Smooth muscle cell (in vitro differentiated cells): ENCODE results near the gene PSMD1. TPM values are rescaled to one million over a fixed set of nuclear protein-coding genes. Genes with fewer than 3 reads are reported as not detected.
A peak's percentile ranks its signal among the peaks of the same experiment; 100 is the strongest.

Source experiments
- DNase-seq: peaks from one replicate; lab custom pipeline; 2025; ENCODE audit not compliant: unreplicated experiment; lab: John Stamatoyannopoulos, UW
- H2AFZ ChIP-seq: fragments of 200-600 bp; sonication (generic); 2 replicates; pipeline ENCODE4 v1.6.0; 2016; ENCODE audit warnings: antibody characterized with exemption, low read depth, mild to moderate bottlenecking
- H3F3A ChIP-seq: fragments of 200-600 bp; sonication (generic); 2 replicates; pipeline ENCODE4 v1.6.0; 2017; ENCODE audit warnings: antibody characterized with exemption, low read depth
- H3K27ac ChIP-seq: fragments of 200-600 bp; sonication (generic); 2 replicates; pipeline ENCODE4 v1.5.1; 2016; ENCODE audit warnings: low read depth, mild to moderate bottlenecking
- H3K27me3 ChIP-seq: fragments of 200-600 bp; sonication (generic); 2 replicates; pipeline ENCODE4 v1.6.1; 2016; ENCODE audit warnings: low read depth, mild to moderate bottlenecking
- H3K36me3 ChIP-seq: fragments of 200-600 bp; sonication (generic); 2 replicates; pipeline ENCODE4 v1.5.1; 2016; ENCODE audit warnings: low read depth
- H3K4me1 ChIP-seq: fragments of 200-600 bp; sonication (generic); 2 replicates; pipeline ENCODE4 v1.5.1; 2016; ENCODE audit warnings: low read depth
- H3K4me2 ChIP-seq: fragments of 200-600 bp; sonication (generic); 2 replicates; pipeline ENCODE4 v1.6.0; 2016; ENCODE audit warnings: mild to moderate bottlenecking
- H3K4me3 ChIP-seq: fragments of 200-600 bp; sonication (generic); 2 replicates; pipeline ENCODE4 v1.5.1; 2016; ENCODE audit warnings: mild to moderate bottlenecking
- H3K79me2 ChIP-seq: fragments of 200-600 bp; sonication (generic); 2 replicates; pipeline ENCODE4 v1.6.0; 2016; ENCODE audit warnings: low read depth, mild to moderate bottlenecking
- H3K9ac ChIP-seq: fragments of 200-600 bp; sonication (generic); 2 replicates; pipeline ENCODE4 v1.6.0; 2016; ENCODE audit warnings: low read depth
- H3K9me3 ChIP-seq: fragments of 200-600 bp; sonication (generic); replicated peaks from 2 replicates; pipeline ENCODE4 v1.5.1; 2016; ENCODE audit warnings: low read depth
- H4K20me1 ChIP-seq: fragments of 200-600 bp; sonication (generic); 2 replicates; pipeline ENCODE4 v1.6.0; 2016; ENCODE audit warnings: low read depth
- WGBS: methylation state at CpG from one replicate; pipeline ENCODE4 v1.1.7; 2016; ENCODE audit warnings: low lambda C conversion rate; 5-methylcytosine and 5-hydroxymethylcytosine counted together
- polyA plus RNA-seq: library from polyadenylated mRNA; unstranded; fragments of >200 nt; fragmentation: Nextera tagmentation; extraction: Ambion mirVana; gene quantifications from 2 replicates; pipeline ENCODE4 v1.2.1, GENCODE V29; 2016
- total RNA-seq: library from RNA; depleted of rRNA; stranded (reverse); fragments of >200 nt; gene quantifications from 2 replicates; pipeline ENCODE4 v1.2.3, GENCODE V29; 2014
- TF ChIP-seq, protein P1 (sequence below): fragments of 200-600 bp; sonication (generic); IDR thresholded peaks from 2 replicates; pipeline ENCODE4 v1.5.1; 2017; ENCODE audit warnings: borderline replicate concordance, mild to moderate bottlenecking, antibody characterized with exemption; ENCODE audit not compliant: insufficient read depth, poor library complexity, severe bottlenecking

PSMD1 gene
- total and polyA plus RNA-seq, 2 experiments from 2014 or later, result 95.7 to 99.7 TPM

- H3K9ac ChIP-seq, result no peak overlapping the region
- H3K27ac ChIP-seq, result no peak overlapping the region
- 67% methylated on average over 12 of the region's 12 CpGs for WGBS
- no peaks in the 10 kb centered on the region for H3K9me3 ChIP-seq
- no peaks in the 10 kb centered on the region for H3F3A ChIP-seq
- peaks cover 80% of the 10 kb centered on the region for H3K27me3 ChIP-seq
- no peak overlapping the region for H3K4me2 ChIP-seq
- no peak overlapping the region for H2AFZ ChIP-seq
- H3K79me2 ChIP-seq, result no peaks in the 10 kb centered on the region
- no peaks in the 10 kb centered on the region for H4K20me1 ChIP-seq
- H3K4me1 ChIP-seq, result no peaks in the 10 kb centered on the region
- no peaks in the 10 kb centered on the region for H3K36me3 ChIP-seq
- TF ChIP-seq, protein P1, sequence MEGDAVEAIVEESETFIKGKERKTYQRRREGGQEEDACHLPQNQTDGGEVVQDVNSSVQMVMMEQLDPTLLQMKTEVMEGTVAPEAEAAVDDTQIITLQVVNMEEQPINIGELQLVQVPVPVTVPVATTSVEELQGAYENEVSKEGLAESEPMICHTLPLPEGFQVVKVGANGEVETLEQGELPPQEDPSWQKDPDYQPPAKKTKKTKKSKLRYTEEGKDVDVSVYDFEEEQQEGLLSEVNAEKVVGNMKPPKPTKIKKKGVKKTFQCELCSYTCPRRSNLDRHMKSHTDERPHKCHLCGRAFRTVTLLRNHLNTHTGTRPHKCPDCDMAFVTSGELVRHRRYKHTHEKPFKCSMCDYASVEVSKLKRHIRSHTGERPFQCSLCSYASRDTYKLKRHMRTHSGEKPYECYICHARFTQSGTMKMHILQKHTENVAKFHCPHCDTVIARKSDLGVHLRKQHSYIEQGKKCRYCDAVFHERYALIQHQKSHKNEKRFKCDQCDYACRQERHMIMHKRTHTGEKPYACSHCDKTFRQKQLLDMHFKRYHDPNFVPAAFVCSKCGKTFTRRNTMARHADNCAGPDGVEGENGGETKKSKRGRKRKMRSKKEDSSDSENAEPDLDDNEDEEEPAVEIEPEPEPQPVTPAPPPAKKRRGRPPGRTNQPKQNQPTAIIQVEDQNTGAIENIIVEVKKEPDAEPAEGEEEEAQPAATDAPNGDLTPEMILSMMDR, result no peak
- no peak for DNase-seq
- no peak overlapping the region for H3K4me3 ChIP-seq
Observed at GRCh38 chr2:231036578-231037106, 20.0 kb upstream of the PSMD1 start.

- H2AFZ ChIP-seq, result no peak within 1 kb of the TSS
- no peak within 1 kb of the TSS for H3K9ac ChIP-seq
- no peaks in the 10 kb centered on the region for H3K9me3 ChIP-seq
- H3K27me3 ChIP-seq, result peaks cover 75% of the 10 kb centered on the region
- H4K20me1 ChIP-seq, result no peaks in the 10 kb centered on the region
- no peak within 1 kb of the TSS for H3K27ac ChIP-seq
- H3F3A ChIP-seq, result no peaks in the 10 kb centered on the region
- DNase-seq, result no peak
- TF ChIP-seq, protein P1, result no peak
- no peaks in the 10 kb centered on the region for H3K79me2 ChIP-seq
- no peaks in the 10 kb centered on the region for H3K36me3 ChIP-seq
- H3K4me1 ChIP-seq, result no peaks in the 10 kb centered on the region
- H3K4me2 ChIP-seq, result peak within 1 kb of the TSS; percentile 84
- 5% methylated on average over 24 of the region's 61 CpGs for WGBS
- H3K4me3 ChIP-seq, result peak within 1 kb of the TSS; percentile 53
Observed at GRCh38 chr2:231037202-231037730, 19.4 kb upstream of the PSMD1 start, which contains the start of gene C2orf72. TSS of gene C2orf72 (plus strand) at chr2:231037523. CDS start at chr2:231037566, 43 bp downstream.

GRCh38 chr2:231037731-231038482 is 18.8 kb upstream of the PSMD1 start:
- Histone ChIP-seq H3F3A (no peaks in the 10 kb centered on the region), H3K36me3 (no peaks in the 10 kb centered on the region), H4K20me1 (no peaks in the 10 kb centered on the region), H3K27ac (no peak overlapping the region), H3K9ac (no peak overlapping the region), H3K9me3 (no peaks in the 10 kb centered on the region), H3K4me3 (peak overlapping the region; percentile 53), H3K4me1 (no peaks in the 10 kb centered on the region), H3K27me3 (peaks cover 71% of the 10 kb centered on the region), H3K79me2 (no peaks in the 10 kb centered on the region), H2AFZ (no peak overlapping the region), H3K4me2 (peak overlapping the region; percentile 84)
- DNase-seq, result no peak
- TF ChIP-seq, protein P1, result no peak
- 2% methylated on average over 33 of the region's 104 CpGs for WGBS
